Hair follicular keratinocyte (primary cell): ENCODE measurements around the gene ACADS. TPM values are rescaled to one million over a fixed set of nuclear protein-coding genes. Genes with fewer than 3 reads are reported as not detected.

Source experiments
- total RNA-seq: library from RNA; depleted of rRNA; stranded (reverse); fragments of >200 nt; gene quantifications from 2 replicates; pipeline ENCODE4 v1.2.3, GENCODE V29; 2015

ACADS gene
- 8.5 and 19.1 TPM in 2 replicates for total RNA-seq

DNA sequence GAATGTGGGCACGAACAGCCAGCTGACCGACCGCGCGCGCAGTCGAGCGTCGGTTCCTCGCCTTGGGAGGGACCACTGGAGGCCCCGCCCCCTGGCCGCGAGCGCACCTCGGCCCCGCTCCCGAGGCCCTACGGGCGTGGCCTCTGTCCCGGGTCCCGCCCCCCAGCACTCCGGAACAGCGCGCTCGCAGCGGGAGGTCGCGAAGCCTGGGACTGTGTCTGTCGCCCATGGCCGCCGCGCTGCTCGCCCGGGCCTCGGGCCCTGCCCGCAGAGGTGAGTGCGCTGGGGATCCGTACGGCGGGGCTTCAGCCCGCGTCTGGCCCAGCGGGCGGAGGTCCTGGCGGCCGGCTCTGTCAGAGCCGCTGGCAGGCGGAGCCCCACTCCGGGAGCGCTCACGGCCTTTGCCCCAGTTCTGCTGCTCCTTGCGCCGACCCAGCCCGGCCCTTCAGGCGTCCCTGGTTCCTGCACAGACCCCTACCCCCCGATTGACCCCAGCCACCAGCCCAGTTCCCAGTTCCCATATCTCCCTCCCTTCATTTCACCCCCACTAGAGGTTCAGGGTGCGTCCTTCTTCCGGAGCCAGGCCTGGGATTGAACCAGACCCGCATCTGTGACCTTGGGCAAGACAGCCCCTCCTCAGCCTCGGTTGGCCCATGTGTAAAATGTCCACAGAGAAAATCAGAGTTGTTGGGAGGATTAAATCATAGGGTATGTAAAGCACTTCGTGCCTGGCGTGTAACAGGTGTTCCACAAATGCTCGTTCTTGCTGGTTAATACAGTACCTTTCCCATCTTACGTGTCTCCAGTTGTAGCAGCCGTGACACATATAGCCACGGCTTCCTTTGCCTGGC lies at the start of gene ACADS:
TSS of gene ACADS (plus strand) at position 168 of the 851 bp plus-strand sequence. CDS start at position 228, 60 bp downstream.

DNA sequence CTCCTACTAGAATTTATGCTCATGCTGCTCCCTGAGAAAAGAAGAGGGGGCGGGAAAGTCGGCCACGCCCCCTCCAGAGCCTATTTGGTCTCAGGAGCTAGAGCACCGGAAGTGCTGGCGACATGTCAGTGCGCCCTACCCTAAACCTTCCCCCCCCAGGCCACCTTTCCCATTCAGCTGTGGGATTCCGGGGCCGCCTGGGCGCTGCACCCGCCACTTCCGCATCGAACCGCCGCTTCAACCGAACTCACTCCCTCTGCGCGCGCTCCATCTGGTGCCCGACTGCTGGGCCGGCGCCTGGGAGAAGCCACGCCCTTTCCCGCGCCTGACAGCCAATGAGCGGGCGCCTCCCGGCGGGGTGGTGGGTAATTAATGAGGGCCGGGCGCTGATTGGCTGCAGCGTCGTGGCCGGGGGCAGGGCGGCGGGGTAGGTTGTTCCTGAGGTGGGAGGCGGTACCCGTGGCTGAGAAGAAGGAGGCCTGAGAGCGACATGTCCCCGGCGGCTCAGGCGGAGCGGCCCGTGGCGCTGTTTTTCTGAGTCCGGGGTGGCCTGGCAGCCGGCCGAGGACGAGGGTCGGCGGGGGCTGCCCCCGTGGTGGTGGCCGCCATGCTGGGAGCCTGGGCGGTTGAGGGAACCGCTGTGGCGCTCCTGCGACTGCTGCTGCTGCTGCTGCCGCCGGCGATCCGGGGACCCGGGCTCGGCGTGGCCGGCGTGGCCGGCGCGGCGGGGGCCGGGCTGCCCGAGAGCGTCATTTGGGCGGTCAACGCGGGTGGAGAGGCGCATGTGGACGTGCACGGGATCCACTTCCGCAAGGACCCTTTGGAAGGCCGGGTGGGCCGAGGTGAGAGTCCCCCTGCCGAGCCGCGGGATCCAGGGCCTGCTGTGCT lies 38.7 kb upstream of the ACADS start, which contains the start of gene MLEC:
TSS of gene MLEC (plus strand) at position 460 of the 888 bp plus-strand sequence. CDS start at position 608, 148 bp downstream.

DNA sequence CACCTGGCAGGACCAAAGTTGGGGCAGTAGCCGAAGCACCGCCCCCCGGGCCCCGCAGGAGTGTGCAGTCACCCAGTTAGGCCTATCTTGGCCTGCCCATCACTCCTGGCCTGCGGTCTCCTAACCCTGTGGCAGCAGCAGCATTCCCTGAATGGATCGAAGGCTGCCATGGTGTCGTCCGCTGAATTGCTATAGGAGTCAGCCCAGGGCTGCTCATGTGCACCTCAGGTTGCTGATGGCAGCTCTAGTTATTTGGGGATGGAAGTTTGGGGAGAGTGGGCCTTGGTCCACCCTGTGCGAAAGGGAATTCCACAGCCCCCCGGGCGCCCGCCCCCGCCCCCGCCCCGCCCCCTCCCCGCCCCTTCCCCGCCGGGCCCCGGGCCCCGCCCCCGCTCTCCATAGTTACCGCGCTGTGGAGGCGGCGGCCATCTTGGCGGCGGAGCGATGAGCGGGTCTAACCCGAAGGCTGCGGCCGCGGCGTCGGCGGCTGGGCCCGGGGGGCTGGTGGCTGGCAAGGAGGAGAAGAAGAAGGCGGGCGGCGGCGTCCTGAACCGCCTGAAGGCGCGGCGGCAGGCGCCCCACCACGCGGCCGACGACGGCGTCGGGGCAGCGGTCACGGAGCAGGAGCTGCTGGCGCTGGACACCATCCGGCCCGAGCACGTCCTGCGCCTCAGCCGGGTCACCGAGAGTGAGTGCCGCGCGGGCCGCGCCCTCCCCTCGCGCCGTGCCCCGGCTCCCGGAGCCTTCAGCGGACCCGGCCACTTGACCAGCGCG lies 15.4 kb upstream of the ACADS start, which contains the start of gene UNC119B:
TSS of gene UNC119B (plus strand) at position 428 of the 774 bp plus-strand sequence. CDS start at position 445, 17 bp downstream.

Other genes with a start within 250 kb of the ACADS start
- 274 and 414 TPM in 2 replicates for gene DYNLL1, start 229.7 kb upstream of the ACADS start, total RNA-seq
- gene COQ5, start 196.7 kb upstream of the ACADS start, total RNA-seq = 28.4 and 31.8 TPM in 2 replicates
- 79.1 and 79.4 TPM in 2 replicates for gene RNF10, start 191.5 kb upstream of the ACADS start, total RNA-seq
- gene POP5, start 144.4 kb upstream of the ACADS start, total RNA-seq = 44.7 and 68.0 TPM in 2 replicates
- gene CABP1, start 85.2 kb upstream of the ACADS start, total RNA-seq = 0.30 TPM in 1 of 2 replicates, not detected in the other
- 66.6 and 67.6 TPM in 2 replicates for gene MLEC, start 38.7 kb upstream of the ACADS start, total RNA-seq
- gene UNC119B, start 15.4 kb upstream of the ACADS start, total RNA-seq = 15.9 and 24.4 TPM in 2 replicates
- gene SPPL3, start 178.5 kb downstream of the ACADS start, total RNA-seq = 8.5 and 15.5 TPM in 2 replicates